ENCODE results near the gene CCL26. TPM values are rescaled to one million over a fixed set of nuclear protein-coding genes. Genes with fewer than 3 reads are reported as not detected.
"Not testable (repeated sequence)": the region's sequence is repeated elsewhere in the genome, so short reads cannot be mapped to it uniquely, and the experiment has no call there.

CCL26 gene
- total RNA-seq, 2 donors from 2014 or later = 0.47 to 3.2 TPM

DNA sequence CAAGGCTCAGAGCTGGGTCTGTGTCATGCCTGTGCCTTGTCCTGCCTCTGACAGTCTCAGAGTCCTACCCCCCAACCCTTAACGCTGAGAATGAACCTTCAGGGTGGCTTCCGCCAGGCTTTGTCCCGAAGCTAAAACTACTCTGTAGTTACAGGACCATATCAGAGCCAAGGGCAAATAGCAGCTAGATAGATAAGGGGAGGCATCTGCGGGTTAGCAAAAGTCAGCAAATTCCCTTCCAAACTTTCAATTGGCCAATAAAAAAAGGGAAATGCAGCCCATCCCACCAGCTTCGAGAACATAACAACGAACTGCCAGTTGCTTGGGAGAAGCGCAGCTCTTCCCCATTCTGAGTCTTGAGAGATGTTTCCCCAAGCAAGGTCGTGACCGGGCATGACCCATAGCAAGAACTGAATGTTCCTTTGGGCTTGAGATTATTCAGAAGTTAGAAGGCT is 23.8 kb upstream of the CCL26 start:
- ATAC-seq (peak; percentile 69 to 84), DNase-seq (peak; percentile 64)
- intact Hi-C loops (cut with DNase I) = no loop called here

DNA sequence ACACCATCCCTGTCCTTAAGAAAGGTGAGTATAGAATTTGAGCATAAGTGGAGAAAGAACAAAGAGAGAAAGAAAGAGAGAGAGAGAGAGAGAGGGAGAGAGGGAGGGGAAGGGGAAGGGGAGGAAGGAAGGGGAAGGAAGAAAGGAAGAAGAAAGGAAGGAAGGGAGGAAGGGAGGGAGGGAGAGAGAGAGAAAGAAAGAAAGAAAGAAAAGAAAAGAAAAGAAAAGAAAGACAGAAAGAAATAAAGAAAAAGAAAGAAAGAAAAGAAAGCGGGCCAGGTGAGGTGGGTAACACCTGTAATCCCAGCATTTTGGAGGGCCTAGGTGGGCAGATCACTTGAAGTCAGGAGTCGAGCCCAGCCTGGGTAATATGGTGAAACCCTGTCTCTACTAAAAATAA is 21.7 kb upstream of the CCL26 start:
- no peak for ATAC-seq
- DNase-seq = no peak
- intact Hi-C loops (cut with DNase I) = no loop called here

DNA sequence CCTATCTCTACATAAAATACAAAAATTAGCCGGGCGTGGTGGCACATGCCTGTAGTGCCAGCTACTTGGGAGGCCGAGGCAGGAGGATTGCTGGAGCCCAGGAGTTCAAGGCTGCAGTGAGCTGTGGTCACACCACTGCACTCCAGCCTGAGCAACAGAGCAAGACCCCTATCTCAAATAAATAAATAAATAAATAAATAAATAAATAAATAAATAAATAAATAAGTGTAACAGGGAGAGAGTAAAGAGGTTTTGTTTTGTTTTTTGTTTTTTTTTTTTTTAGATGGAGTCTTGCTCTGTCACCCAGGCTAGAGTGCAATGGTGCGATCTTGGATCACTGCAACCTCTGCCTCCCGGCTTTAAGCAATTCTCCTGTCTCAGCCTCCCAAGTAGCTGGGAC is 20.6 kb upstream of the CCL26 start:
- intact Hi-C loops (cut with DNase I); ATAC-seq; DNase-seq: not testable (repeated sequence)

DNA sequence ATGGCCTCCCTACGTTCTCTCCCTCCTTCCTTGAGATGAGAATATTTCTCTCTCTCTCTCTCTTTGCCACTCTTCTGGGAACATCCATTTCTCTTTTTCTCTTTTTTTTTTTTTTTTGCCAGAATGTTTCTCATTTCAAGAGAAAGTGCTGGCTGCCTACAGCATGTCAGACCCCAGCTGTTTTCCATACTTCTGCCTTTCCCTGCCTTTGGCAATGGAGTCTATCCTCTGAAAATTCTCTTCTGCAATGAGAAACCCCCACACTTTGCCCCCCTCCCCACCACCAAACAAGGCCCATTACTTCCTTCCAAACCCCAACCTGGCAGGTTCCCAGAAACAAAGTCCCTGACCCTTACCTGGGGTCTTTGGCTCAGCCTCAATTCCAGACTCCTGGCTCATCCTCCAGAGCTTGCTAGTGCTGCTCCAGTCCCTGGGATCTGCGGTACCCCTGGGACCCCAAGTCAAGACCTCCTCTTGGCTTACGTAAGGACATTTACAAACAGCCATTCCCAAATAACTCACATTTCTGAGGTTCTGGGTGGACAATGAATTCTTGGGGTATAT is 17.4 kb upstream of the CCL26 start:
- ATAC-seq (peak in 1 of 2 donors; percentile 27), DNase-seq (no peak)
- intact Hi-C loops (cut with DNase I) = no loop called here

DNA sequence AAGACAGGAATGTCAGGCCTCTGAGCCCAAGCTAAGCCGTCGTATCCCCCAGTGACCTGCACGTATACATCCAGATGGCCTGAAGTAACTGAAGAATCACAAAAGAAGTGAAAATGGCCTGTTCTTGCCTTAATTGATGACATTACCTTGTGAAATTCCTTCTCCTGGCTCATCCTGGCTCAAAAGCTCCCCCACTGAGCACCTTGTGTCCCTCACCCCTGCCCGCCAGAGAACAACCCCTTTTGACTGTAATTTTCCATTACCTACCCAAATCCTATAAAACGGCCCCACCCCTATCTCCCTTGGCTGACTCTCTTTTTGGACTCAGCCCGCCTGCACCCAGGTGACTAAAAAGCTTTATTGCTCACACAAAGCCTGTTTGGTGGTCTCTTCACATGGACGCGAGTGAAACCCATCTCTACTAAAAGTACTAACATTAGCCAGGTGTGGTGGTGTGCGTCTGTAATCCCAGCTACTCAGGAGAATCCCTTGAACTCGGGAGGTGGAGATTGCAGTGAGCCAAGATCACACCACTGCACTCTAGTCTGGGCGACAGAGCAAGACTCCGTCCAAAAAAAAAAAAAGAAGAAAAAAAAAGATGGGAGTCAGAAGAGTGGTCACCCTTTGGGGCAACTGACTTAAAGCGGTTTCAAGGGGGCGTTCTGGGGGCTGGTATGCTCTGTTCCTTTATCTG is 16.3 kb upstream of the CCL26 start:
- DNase-seq; intact Hi-C loops (cut with DNase I); ATAC-seq: not testable (repeated sequence)

DNA sequence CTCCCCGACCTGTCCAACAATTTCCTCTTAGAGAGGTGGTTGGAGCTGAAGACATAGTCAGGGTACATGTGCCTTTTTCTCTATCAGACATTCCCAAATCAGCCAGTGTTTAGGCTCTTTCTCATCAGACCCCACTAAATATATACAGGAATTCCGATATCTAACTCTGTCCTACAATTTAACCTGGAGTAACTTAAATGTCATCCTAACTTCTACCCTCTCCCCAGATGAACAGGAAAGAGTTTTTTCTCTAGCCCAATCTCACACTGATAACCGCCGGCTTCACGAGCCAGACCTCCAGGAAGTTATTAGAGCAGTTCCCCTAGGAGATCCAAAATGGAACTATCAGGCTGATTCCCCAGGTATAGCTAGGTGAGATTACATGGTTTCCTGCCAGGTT is 11.0 kb upstream of the CCL26 start:
- DNase-seq; intact Hi-C loops (cut with DNase I); ATAC-seq: not testable (repeated sequence)

DNA sequence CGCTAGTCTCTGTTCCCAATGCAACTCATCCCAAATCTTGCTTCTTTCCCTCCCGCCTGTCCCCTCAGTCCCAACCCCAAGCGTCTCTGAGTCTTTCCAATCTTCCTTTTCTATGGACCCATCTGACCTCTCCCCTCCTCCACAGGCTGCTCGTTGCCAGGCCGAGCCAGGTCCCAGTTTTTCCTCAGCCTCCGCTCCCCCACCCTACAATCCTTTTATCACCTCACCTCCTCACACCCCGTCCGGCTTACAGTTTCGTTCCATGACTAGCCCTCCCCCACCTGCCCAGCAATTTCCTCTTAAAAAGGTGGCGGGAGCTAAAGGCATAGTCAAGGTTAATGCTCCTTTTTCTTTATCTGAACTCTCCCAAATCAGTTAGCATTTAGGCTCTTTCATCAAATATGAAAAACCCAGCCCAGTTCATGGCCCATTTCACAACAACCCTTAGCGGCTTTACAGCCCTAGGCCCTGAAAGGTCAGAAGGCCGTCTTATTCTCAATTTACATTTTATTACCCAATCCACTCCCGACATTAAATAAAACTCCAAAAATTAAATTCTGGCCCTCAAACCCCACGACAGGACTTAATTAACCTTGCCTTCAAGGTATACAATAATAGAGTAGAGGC is 8.7 kb upstream of the CCL26 start:
- ATAC-seq; intact Hi-C loops (cut with DNase I); DNase-seq: not testable (repeated sequence)

DNA sequence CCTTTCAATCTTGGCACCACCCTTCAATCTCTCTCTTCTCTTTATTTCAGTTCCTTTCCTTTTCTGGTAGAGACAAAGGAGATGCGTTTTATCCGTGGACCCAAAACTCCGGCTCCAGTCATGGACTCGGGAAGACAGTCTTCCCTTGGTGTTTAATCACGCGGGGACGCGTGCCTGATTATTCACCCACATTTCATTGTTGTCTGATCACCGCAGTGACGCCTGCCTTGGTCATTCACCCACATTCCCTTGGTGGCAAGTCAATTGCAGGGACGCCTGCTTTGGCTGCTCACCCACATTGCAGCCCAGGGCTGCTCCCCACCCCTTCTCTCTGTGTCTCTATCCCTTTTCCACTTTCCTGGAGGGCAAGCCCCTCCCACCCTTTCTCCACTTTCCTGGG is 7.5 kb upstream of the CCL26 start:
- DNase-seq; ATAC-seq; intact Hi-C loops (cut with DNase I): not testable (repeated sequence)

DNA sequence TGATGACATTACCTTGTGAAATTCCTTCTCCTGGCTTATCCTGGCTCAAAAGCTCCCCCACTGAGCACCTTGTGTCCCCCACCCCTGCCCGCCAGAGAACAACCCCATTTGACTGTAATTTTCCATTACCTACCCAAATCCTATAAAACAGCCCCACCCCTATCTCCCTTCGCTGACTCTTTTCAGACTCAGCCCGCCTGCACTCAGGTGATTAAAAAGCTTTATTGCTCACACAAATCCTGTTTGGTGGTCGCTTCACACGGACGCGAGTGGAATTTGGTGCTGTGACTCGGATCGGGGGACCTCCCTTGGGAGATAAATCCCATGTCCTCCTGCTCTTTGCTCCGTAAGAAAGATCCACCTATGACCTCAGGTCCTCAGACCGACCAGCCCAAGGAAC is 7.0 kb upstream of the CCL26 start:
- not testable (repeated sequence) for ATAC-seq

DNA sequence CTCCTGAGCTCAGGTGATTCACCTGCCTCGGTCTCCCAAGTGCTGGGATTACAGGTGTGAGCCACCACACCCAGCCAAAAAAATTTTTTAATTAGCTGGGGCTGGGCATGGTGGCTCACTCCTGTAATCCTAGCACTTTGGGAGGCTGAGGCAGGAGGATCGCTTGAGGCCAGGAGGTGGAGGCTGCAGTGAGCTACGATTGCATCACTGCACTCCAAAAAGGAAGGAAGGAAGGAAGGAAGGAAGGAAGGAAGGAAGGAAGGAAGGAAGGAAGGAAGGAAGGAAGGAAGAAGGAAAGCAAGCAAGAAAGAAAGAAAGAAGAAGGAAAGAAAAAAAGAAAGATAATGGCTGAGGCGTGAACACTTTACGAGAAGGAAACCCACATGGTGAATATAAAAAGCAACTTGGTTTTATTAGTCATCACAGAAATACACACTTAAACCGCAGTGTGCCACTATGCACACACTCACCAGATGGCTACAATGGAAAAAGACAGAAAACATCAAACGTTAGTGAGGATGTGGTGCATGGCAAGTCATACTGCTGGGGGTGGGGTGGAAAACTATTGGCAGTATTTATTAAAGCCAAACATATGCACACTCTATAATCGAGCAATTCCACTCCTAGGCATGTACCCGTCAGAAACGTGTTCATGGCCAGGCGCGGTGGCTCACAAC is 4.4 kb upstream of the CCL26 start:
- no peak for ATAC-seq
- intact Hi-C loops (cut with DNase I) = no loop called here
- no peak for DNase-seq

More for the DNA sequence above, 7.0 kb upstream of the CCL26 start:
- DNase-seq; intact Hi-C loops (cut with DNase I): not testable (repeated sequence)

DNA sequence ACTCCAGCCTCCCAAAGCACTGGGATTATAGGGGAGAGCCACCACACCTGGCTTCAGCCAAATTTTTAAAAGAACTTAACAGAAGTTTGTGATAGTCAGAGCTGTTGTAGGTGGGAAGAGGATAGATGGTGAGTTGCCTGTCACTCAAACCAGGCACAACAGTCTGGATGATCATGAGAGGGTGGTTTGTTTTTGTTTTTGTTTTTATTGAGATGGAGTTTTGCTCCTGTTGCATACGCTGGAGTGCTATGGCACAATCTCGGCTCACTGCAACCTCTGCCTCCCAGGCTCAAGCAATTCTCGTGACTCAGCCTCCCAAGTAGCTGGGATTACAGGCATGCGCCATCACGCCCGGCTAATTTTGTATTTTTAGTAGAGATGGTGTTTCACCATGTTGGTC is 1.9 kb upstream of the CCL26 start:
- intact Hi-C loops (cut with DNase I); ATAC-seq; DNase-seq: not testable (repeated sequence)

DNA sequence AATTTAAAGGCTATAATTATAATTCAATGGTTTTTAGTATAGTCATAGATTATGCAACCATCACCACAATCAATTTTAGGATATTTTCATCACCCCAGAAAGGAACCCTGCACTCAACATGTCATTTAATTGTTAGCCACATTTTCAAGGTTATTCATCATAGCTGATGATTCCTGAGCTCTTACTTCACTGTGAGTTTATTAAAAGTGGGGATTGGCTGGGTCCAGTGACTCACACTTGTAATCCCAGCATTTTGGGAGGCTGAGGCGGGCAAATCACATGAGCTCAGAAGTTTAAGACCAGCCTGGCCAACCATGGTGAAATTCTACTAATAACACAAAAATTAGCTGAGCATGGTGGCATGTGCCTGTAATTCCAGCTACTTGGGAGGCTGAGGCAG is 787 bp downstream of the CCL26 start:
- ATAC-seq = no peak
- DNase-seq = no peak
- intact Hi-C loops (cut with DNase I) = no loop called here

DNA sequence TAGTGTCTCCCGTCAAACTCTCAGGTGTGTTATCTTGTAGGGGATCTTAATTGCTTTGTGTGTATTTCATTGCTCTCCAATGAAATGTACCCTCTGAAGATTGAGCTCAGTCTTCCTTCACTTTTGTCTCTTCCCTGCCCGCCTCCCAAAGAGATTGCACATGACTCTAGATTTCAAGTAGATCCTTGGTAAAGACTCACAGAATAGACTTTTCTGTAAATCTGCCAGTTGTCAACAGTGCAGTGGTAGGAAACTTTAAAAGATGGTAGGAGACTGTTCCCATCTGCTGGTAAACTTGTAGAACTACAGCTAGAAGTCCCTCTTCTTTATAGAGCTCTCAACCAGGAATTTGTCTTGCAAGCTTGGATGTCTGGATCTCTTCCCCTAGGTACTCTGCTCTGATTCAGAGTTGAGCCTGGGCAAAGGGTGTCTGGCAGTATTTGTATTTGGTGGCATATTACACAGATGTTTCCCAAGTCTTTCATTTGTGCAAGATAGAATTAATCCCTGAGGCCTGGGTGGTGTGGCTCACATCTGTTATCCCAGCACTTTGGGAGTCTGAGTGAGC is 9.6 kb downstream of the CCL26 start:
- ATAC-seq (peak; percentile 91 to 95), DNase-seq (no peak)
- intact Hi-C loops (cut with DNase I) = no loop called here

DNA sequence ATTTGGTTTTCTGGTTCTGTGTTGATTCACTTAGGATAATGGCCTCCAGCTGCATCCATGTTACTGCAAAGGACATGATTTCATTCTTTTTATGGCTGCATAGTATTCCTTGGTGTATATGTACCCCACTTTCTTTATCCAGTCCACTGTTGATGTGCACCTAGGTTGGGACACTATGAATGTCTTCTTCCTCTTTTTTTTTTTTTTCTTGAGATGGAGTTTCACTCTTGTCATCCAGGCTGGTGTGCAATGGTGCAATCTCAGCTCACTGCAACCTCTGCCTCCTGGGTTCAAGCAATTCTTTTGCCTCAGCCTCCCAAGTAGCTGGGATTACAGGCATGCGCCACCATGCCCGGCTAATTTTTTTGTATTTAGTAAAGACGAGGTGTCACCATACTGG is 10.2 kb downstream of the CCL26 start:
- intact Hi-C loops (cut with DNase I) = not testable (repeated sequence)

DNA sequence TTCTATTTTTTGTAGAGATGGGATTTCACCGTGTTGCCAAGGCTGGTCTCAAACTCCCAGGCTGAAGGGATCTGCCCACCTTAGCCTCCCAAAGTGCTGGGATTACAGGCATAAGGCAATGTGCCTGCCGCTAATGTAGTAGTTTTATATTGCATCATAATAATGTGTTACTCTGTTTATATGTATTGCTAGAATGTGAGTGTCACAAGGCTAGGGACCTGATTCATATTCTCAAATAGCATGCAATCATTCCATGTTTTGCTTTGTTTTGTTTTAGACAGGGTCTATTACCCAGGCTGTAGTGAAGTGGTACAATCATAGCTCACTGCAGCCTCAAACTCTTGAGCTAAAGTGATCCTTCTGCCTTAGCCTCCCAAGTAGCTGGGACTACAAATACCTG is 13.5 kb downstream of the CCL26 start:
- DNase-seq = no peak
- intact Hi-C loops (cut with DNase I) = loop anchor here in 1 of 2 donors (10.0 kb wide), 1 partner anchor 224 kb away; no protein-coding TSS in a partner anchor

More for the DNA sequence above, 10.2 kb downstream of the CCL26 start:
- ATAC-seq, DNase-seq: not testable (repeated sequence)

DNA sequence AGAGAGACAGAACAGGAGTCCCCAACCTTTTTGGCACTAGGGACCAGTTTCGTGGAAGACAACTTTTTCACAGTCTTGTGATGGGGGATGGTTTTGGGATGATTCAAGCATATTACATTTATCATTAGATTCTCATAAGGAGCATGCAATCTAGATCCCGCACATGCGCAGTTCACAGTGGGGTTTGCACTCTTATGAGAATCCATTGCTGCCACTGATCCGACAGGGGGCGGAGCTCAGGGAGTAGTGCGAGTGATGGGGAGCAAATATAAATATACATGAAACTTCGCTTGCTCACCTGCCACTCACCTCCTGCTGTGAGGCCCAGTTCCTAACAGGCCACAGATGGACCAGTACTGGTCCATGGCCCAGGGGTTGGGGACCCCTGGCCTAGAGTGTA is 14.2 kb downstream of the CCL26 start:
- intact Hi-C loops (cut with DNase I) = loop anchor here in 1 of 2 donors (10.0 kb wide), 1 partner anchor 223 kb away; no protein-coding TSS in a partner anchor
- ATAC-seq (no peak), DNase-seq (no peak)

More for the DNA sequence above, 13.5 kb downstream of the CCL26 start:
- no peak for ATAC-seq

DNA sequence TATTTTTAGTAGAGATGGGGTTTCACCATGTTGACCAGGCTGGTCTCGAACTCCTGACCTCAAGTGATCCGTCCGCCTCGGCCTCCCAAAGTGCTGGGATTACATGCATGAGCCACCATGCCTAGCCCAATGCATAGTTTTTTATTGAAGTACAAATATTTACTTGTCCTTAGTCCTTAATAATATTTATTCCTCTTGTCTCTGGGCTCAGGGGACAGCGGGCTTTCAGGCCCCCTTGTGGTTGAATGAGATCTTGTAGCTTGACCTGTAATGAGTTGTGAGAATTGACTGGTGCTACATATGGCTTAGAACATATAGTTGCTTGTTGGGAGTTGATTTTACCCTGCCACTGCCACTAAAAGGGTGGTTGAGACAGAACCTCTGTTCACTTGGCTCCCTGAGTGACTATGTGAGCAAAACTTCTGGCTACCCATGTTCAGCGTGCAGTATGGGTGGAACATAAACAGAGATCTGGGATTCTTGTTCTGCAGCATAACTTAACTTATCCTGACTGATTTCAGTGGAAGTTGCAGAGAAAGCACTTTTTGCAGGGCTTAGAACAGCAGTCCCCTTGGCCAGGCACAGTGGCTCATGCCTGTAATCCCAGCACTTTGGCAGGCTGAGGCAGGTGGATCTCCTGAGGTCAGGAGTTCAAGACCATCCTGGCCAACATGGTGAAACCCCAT is 14.9 kb downstream of the CCL26 start:
- intact Hi-C loops (cut with DNase I) = loop anchor here in 1 of 2 donors (10.0 kb wide), 1 partner anchor 222 kb away; no protein-coding TSS in a partner anchor
- no peak for DNase-seq
- no peak for ATAC-seq

DNA sequence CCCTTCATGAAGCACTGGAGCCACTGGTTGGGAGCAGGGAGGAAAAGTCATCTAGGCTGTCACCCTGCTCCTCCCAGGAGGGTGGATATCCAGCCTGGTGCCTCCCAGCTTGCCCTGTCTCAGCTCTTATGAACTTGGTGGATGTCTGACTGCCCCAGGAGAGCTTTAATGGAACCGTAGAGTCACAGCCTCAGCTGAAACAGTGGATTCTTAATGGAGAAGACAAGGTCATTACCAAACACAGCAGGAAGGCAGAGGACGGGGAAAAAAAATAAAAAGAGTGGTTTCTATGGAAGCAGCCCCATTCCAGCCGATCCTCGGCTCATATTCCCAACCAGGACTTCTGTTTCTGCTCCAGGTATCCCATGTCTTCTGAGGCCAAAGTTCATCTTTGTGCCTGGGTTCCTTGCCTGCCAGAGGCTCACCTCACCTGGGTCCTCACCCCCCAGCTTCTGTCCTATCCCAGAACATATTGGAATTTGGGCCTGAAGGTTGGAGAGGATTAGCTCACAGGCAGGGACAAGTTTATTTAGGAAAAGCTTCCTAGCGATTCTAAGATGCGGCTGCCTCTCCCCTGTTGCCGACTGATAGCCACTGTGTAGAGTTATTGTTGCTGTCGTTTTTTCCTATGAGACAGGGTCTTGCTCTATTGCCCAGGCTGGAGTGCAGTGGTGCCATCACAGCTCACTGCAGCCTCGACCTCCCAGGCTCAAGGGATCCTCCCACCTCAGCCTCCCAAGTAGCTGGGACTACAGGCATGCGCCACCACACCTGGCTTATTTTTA is 15.6 kb downstream of the CCL26 start:
- ATAC-seq (peak; percentile 22 to 30), DNase-seq (no peak)
- intact Hi-C loops (cut with DNase I) = loop anchor here in 1 of 2 donors (10.0 kb wide), 1 partner anchor 222 kb away; no protein-coding TSS in a partner anchor
